ENCODE measurements around the gene E4F1.

DNA sequence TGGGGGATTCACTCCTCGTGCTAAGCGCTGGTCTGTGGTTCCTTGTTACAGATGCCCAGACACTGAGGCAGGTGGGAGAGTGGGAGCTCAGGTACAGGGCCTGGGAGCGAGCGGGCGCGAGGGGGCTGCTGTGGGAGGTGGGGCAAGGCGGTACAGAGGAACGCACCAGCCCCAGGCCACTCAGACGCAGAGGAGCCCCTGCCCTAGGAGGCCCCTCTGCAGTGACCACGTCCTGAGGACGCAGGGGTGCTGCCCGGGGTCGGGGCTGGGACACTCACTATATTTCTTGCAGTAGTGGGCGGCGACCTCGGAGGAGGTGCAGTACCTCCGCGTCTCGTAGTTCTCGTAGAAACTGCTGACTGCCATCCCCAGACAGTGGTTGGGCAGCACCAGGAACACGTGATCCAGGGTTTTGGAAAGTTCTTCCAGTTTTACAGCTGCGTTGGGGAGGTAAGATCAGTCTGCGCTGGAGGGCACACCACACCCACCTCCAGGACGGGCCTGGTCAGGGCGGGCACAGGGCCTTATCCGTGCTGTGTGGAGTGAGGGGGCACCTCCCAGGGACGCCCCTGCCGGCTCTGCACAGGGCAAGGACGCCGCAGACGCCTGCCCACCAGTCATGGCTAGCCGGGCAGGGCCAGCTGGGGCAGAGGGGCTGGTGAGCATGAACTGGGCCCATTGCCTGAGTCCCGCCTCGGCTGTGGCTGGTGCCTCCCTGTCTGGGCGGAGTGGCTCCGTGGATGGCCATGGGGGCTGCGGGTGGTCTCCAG lies 60.8 kb downstream of the E4F1 start:
- TF ChIP-seq GATA2 (IDR thresholded peaks at IDR 0.05; ENCODE audit: low read depth, low read length) (no peak), GATA3 (IDR thresholded peaks at IDR 0.05; ENCODE audit: low read depth, low read length) (no peak)

All from SH-SY5Y (cell line).